ENCODE measurements around the gene MAS1. TPM values are rescaled to one million over a fixed set of nuclear protein-coding genes. Genes with fewer than 3 reads are reported as not detected.

Gene MAS1
- total and polyA plus RNA-seq, 2 of the 13 experiments (the other 11 are each of a cell fraction or from before 2014, with no cell fraction given), result not detected

DNA sequence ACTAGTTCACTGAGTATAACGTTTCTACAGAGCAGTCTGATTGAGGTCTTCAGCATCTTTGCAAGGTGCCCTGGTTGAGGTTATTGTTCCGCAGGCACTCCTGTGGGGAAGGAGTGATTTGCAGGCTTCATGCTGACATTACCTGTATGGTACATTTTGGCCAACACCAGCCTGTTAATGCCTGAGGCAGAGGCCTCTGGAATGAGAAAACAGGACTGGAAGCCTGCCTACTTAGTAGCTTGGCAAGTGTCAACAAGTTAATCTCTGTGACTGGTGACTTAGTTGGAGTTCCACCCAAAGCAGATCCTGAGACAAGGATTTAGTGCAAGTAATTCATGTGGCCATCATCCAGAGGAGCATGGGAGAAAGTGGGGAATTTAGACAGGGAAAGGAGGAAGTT, 24.6 kb downstream of the MAS1 start:
- Histone ChIP-seq H3K4me3 (replicated peaks in 1 of 3; ENCODE audit: insufficient read depth in 1 of 3, low read depth in 2 of 3, low read length in 3 of 3) (no peak overlapping the region), H3K9me3 (ENCODE audit: low read length) (no peaks in the 10 kb centered on the region), H3K4me2 (ENCODE audit: low read depth, low read length) (no peak overlapping the region), H3K27ac (ENCODE audit: extremely low read length, insufficient read depth, low read length) (no peak overlapping the region), H3K79me2 (ENCODE audit: insufficient read depth, low read length) (no peaks in the 10 kb centered on the region), H3K9ac (ENCODE audit: insufficient read depth, low read depth, low read length) (no peak overlapping the region), H4K20me1 (ENCODE audit: insufficient read depth, low read length) (no peaks in the 10 kb centered on the region), H3K4me1 (ENCODE audit: insufficient read depth, low read length) (no peaks in the 10 kb centered on the region), H3K36me3 (replicated peaks in 1 of 2; ENCODE audit: control insufficient read depth in 1 of 2, insufficient read depth in 2 of 2, low read length in 2 of 2) (no peaks in the 10 kb centered on the region), H2AFZ (ENCODE audit: low read length) (no peak overlapping the region), H3K27me3 (ENCODE audit: control insufficient read depth in 1 of 2, insufficient read depth in 2 of 2, low read length in 2 of 2) (peaks cover 2 to 28% of the 10 kb centered on the region in 2 experiments; a peak in 4 of 5 replicates)
- in situ Hi-C loops (cut with HindIII; ENCODE audit: extremely low pct_ligation_motif_present, low pct_unique_long_range_greater_than_20kb), result no loop called here
- no peak for DNase-seq (ENCODE audit: low spot score)
- ATAC-seq, result no peak
- intact Hi-C loops (cut with micrococcal nuclease; ENCODE audit: unreplicated experiment), result no loop called here
- no TSS peak for BruUV-seq (replicated peaks)
- WGBS (ENCODE audit: low lambda C conversion rate), result 47% methylated on average over 2 of the region's 2 CpGs
- FAIRE-seq, result no peak
- CTCF ChIA-PET (ENCODE audit: low intra/inter-chr PET ratio, low total read pairs), result no interaction called here
- POLR2A ChIA-PET, result no interaction called here
- TF ChIP-seq, protein P1, sequence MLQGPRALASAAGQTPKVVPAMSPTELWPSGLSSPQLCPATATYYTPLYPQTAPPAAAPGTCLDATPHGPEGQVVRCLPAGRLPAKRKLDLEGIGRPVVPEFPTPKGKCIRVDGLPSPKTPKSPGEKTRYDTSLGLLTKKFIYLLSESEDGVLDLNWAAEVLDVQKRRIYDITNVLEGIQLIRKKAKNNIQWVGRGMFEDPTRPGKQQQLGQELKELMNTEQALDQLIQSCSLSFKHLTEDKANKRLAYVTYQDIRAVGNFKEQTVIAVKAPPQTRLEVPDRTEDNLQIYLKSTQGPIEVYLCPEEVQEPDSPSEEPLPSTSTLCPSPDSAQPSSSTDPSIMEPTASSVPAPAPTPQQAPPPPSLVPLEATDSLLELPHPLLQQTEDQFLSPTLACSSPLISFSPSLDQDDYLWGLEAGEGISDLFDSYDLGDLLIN (CRISPR knock-in tag; IDR thresholded peaks at IDR 0.05; ENCODE audit: borderline replicate concordance), result no peak
- TF ChIP-seq ZEB1 (IDR thresholded peaks at IDR 0.05; ENCODE audit: insufficient replicate concordance, low read depth) (no peak), RXRB (CRISPR knock-in tag; IDR thresholded peaks at IDR 0.05; ENCODE audit: borderline replicate concordance) (no peak), ZNF549 (CRISPR knock-in tag; IDR thresholded peaks at IDR 0.05) (no peak), HNF4A (CRISPR knock-in tag; IDR thresholded peaks at IDR 0.05) (no peak), XBP1 (CRISPR knock-in tag; IDR thresholded peaks at IDR 0.05) (no peak)
- TF ChIP-seq, protein P2, sequence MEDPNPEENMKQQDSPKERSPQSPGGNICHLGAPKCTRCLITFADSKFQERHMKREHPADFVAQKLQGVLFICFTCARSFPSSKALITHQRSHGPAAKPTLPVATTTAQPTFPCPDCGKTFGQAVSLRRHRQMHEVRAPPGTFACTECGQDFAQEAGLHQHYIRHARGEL (CRISPR knock-in tag; IDR thresholded peaks at IDR 0.05), result no peak
- TF ChIP-seq, protein P3, sequence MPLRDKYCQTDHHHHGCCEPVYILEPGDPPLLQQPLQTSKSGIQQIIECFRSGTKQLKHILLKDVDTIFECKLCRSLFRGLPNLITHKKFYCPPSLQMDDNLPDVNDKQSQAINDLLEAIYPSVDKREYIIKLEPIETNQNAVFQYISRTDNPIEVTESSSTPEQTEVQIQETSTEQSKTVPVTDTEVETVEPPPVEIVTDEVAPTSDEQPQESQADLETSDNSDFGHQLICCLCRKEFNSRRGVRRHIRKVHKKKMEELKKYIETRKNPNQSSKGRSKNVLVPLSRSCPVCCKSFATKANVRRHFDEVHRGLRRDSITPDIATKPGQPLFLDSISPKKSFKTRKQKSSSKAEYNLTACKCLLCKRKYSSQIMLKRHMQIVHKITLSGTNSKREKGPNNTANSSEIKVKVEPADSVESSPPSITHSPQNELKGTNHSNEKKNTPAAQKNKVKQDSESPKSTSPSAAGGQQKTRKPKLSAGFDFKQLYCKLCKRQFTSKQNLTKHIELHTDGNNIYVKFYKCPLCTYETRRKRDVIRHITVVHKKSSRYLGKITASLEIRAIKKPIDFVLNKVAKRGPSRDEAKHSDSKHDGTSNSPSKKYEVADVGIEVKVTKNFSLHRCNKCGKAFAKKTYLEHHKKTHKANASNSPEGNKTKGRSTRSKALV (CRISPR knock-in tag; IDR thresholded peaks at IDR 0.05), result no peak
- TF ChIP-seq, protein P4, sequence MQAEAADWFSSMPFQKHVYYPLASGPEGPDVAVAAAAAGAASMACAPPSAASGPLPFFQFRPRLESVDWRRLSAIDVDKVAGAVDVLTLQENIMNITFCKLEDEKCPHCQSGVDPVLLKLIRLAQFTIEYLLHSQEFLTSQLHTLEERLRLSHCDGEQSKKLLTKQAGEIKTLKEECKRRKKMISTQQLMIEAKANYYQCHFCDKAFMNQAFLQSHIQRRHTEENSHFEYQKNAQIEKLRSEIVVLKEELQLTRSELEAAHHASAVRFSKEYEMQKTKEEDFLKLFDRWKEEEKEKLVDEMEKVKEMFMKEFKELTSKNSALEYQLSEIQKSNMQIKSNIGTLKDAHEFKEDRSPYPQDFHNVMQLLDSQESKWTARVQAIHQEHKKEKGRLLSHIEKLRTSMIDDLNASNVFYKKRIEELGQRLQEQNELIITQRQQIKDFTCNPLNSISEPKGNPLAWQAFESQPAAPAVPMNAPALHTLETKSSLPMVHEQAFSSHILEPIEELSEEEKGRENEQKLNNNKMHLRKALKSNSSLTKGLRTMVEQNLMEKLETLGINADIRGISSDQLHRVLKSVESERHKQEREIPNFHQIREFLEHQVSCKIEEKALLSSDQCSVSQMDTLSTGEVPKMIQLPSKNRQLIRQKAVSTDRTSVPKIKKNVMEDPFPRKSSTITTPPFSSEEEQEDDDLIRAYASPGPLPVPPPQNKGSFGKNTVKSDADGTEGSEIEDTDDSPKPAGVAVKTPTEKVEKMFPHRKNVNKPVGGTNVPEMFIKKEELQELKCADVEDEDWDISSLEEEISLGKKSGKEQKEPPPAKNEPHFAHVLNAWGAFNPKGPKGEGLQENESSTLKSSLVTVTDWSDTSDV (CRISPR knock-in tag; IDR thresholded peaks at IDR 0.05), result no peak

Measured in HepG2 (cell line).